GM18505 (cell line): Measurements from ENCODE around the gene DAPK1.

Source experiments
- ATAC-seq: cut with Tn5 transposase; IDR thresholded peaks from one replicate; pipeline ENCODE4 v1.9.1; 2021; ENCODE audit not compliant: unreplicated experiment
- POLR2A ChIP-seq: IDR thresholded peaks from 4 replicates; pipeline ENCODE4 v1.6.1; 2011; ENCODE audit warnings: borderline replicate concordance; ENCODE audit not compliant: insufficient read depth, insufficient read length; ENCODE audit errors: extremely low read depth

The DAPK1 gene

GRCh38 chr9:87554171-87554910 lies 56.7 kb downstream of the DAPK1 start:
- no peak for TF ChIP-seq POLR2A
- no peak for ATAC-seq

- TF ChIP-seq POLR2A = no peak
- ATAC-seq = no peak
Measured at GRCh38 chr9:87554976-87555375, 57.3 kb downstream of the DAPK1 start.

- ATAC-seq = no peak
- no peak for TF ChIP-seq POLR2A
Measured at GRCh38 chr9:87556039-87556438, 58.4 kb downstream of the DAPK1 start.

- no peak for TF ChIP-seq POLR2A
- ATAC-seq = no peak
Measured at GRCh38 chr9:87556821-87557220, 59.2 kb downstream of the DAPK1 start.

GRCh38 chr9:87557996-87558395 lies 60.3 kb downstream of the DAPK1 start:
- no peak for ATAC-seq
- no peak for TF ChIP-seq POLR2A

- no peak for TF ChIP-seq POLR2A
Measured at GRCh38 chr9:87558606-87559190, 61.0 kb downstream of the DAPK1 start.

GRCh38 chr9:87562062-87562461 lies 64.4 kb downstream of the DAPK1 start:
- TF ChIP-seq POLR2A = no peak
- ATAC-seq = no peak

More at GRCh38 chr9:87558606-87559190, 61.0 kb downstream of the DAPK1 start:
- no peak for ATAC-seq

- no peak for ATAC-seq
- no peak for TF ChIP-seq POLR2A
Measured at GRCh38 chr9:87562530-87563170, 65.0 kb downstream of the DAPK1 start.

- no peak for ATAC-seq
- no peak for TF ChIP-seq POLR2A
Measured at GRCh38 chr9:87564111-87564510, 66.4 kb downstream of the DAPK1 start.

GRCh38 chr9:87564791-87565241 lies 67.1 kb downstream of the DAPK1 start:
- no peak for TF ChIP-seq POLR2A

GRCh38 chr9:87567001-87567400 lies 69.3 kb downstream of the DAPK1 start:
- TF ChIP-seq POLR2A = no peak
- ATAC-seq = no peak

More at GRCh38 chr9:87564791-87565241, 67.1 kb downstream of the DAPK1 start:
- ATAC-seq = no peak

- no peak for ATAC-seq
- TF ChIP-seq POLR2A = no peak
Measured at GRCh38 chr9:87567571-87567970, 69.9 kb downstream of the DAPK1 start.

GRCh38 chr9:87567983-87568382 lies 70.3 kb downstream of the DAPK1 start:
- ATAC-seq = no peak
- no peak for TF ChIP-seq POLR2A

- no peak for TF ChIP-seq POLR2A
- ATAC-seq = no peak
Measured at GRCh38 chr9:87568401-87568800, 70.7 kb downstream of the DAPK1 start.
